Cardiac muscle cell (in vitro differentiated cells and primary cell): Measurements from ENCODE around the gene PTPN14. TPM values are rescaled to one million over a fixed set of nuclear protein-coding genes. Genes with fewer than 3 reads are reported as not detected.

Source experiments
- DNase-seq, 2 donors: peaks; one replicate each; pipeline versions ENCODE4 v3.0.0 to v3.0.0-alpha.2; 2010 to 2017; ENCODE audit warnings: low read depth in 1 of 2, low spot score in 1 of 2
- H3K27ac ChIP-seq: fragments of 200-600 bp; sonication (generic); 2 replicates; pipeline ENCODE4 v1.5.1; 2016
- H3K27me3 ChIP-seq: fragments of 200-600 bp; sonication (generic); 2 replicates; pipeline ENCODE4 v1.6.0; 2016; ENCODE audit warnings: control low read depth
- H3K36me3 ChIP-seq: fragments of 200-600 bp; sonication (generic); 2 replicates; pipeline ENCODE4 v1.5.1; 2016; ENCODE audit warnings: control low read depth
- H3K4me1 ChIP-seq: fragments of 200-600 bp; sonication (generic); 2 replicates; pipeline ENCODE4 v1.8.1; 2017; ENCODE audit warnings: low read depth, mild to moderate bottlenecking, mixed run types
- H3K4me3 ChIP-seq: fragments of 200-600 bp; sonication (generic); 2 replicates; pipeline ENCODE4 v1.5.1; 2016; ENCODE audit warnings: mild to moderate bottlenecking
- H3K9me3 ChIP-seq: fragments of 200-600 bp; sonication (generic); 2 replicates; pipeline ENCODE4 v1.5.1; 2017; ENCODE audit warnings: low read depth, mild to moderate bottlenecking, control low read depth
- polyA plus RNA-seq: library from polyadenylated mRNA; unstranded; fragments of >200 nt; fragmentation: Nextera tagmentation; extraction: Ambion mirVana; gene quantifications from 2 replicates; pipeline ENCODE4 v1.2.1, GENCODE V29; 2016
- total RNA-seq: library from RNA; depleted of rRNA; stranded (reverse); fragments of >200 nt; gene quantifications from 2 replicates; pipeline ENCODE4 v1.2.3, GENCODE V29; 2016
- TF ChIP-seq, protein P1 (sequence below): IDR thresholded peaks from 2 replicates; pipeline ENCODE4 v1.5.1; 2012; ENCODE audit warnings: low read depth, mild to moderate bottlenecking, low read length

Gene PTPN14
- total and polyA plus RNA-seq, 2 experiments from 2014 or later: 4.6 to 5.4 TPM

DNA sequence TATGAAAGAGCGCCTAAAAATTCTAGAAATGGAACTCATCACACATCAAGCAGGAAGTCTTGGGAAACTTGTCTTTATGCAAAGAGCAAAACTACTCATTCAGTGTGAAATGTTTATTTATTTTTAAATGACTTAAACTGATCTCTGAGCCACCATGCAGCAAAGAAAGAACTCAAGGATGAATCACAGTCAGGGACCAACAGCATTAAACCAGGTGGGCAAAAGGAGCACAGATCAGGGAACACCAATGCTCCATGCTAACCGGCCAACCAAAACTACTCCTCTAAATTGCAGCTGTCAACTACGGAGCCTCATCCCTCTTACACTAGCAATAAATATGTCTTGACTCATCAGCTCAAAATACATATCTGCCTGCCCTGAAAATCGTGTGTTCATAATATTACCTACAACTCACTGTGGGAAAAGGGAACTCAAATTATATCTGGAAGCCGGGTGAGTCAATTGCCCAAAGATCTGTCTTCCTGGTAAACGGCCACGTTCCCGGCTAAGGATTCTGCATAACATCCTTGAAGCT is 129.2 kb downstream of the PTPN14 start:
- peak in 1 of 2 donors; percentile 61 for DNase-seq
- Histone ChIP-seq H3K36me3 (no peaks in the 10 kb centered on the region), H3K4me3 (no peak overlapping the region), H3K4me1 (peaks cover 10% of the 10 kb centered on the region), H3K27me3 (no peaks in the 10 kb centered on the region), H3K27ac (no peak overlapping the region), H3K9me3 (no peaks in the 10 kb centered on the region)
- TF ChIP-seq, protein P1, sequence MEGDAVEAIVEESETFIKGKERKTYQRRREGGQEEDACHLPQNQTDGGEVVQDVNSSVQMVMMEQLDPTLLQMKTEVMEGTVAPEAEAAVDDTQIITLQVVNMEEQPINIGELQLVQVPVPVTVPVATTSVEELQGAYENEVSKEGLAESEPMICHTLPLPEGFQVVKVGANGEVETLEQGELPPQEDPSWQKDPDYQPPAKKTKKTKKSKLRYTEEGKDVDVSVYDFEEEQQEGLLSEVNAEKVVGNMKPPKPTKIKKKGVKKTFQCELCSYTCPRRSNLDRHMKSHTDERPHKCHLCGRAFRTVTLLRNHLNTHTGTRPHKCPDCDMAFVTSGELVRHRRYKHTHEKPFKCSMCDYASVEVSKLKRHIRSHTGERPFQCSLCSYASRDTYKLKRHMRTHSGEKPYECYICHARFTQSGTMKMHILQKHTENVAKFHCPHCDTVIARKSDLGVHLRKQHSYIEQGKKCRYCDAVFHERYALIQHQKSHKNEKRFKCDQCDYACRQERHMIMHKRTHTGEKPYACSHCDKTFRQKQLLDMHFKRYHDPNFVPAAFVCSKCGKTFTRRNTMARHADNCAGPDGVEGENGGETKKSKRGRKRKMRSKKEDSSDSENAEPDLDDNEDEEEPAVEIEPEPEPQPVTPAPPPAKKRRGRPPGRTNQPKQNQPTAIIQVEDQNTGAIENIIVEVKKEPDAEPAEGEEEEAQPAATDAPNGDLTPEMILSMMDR: no peak

DNA sequence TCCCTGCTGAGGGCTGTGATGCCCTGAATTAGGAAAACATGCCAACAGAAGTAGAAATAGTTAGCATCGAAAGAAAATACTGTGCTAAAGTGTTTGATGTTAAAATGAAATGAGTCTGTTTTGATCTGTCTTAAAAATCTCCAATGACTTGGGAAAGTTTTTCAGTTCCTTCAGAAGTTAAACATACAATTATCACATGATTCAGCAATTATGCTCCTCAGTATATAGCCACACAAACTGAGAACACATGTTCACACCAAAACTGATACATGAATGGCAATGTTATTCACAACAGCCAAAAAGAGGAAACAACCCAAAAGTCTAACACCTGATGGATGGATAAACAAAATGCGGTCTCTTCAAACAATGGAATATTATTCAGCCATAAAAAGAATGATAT is 130.6 kb downstream of the PTPN14 start:
- H3K27ac ChIP-seq: no peak overlapping the region
- TF ChIP-seq, protein P1: no peak
- H3K9me3 ChIP-seq: no peaks in the 10 kb centered on the region
- no peaks in the 10 kb centered on the region for H3K27me3 ChIP-seq
- no peak overlapping the region for H3K4me3 ChIP-seq
- no peaks in the 10 kb centered on the region for H3K36me3 ChIP-seq
- no peak for DNase-seq
- peaks cover 10% of the 10 kb centered on the region for H3K4me1 ChIP-seq

GRCh38 chr1:214420341-214420740 is 131.1 kb downstream of the PTPN14 start:
- Histone ChIP-seq H3K4me1 (peaks cover 10% of the 10 kb centered on the region), H3K36me3 (no peaks in the 10 kb centered on the region), H3K4me3 (no peak overlapping the region), H3K27me3 (no peaks in the 10 kb centered on the region), H3K27ac (no peak overlapping the region), H3K9me3 (no peaks in the 10 kb centered on the region)
- DNase-seq: no peak
- TF ChIP-seq, protein P1: no peak

DNA sequence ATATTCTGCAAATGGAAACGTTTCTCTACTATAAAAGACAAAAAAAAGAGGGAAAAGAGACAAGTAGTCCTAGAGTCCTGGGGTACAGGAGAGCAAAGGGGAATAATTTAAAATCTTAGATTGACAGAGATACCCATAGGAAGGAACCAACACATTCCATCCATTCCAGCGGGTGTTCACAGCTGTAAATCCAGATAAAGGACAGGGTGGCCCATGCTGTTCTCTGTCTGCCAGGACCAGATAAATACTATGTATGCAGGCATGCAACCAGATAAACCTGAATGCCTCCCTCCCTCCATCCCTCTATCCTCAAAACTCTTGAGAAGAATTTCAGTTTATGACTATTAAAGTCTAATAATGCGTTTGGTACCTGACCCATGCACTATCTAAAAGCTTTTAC is 131.8 kb downstream of the PTPN14 start:
- no peak for DNase-seq
- TF ChIP-seq, protein P1: no peak
- H3K4me3 ChIP-seq: no peak overlapping the region

GRCh38 chr1:214418391-214418790 is 133.0 kb downstream of the PTPN14 start:
- peak in 1 of 2 donors; percentile 34 for DNase-seq
- TF ChIP-seq, protein P1: no peak
- Histone ChIP-seq H3K27ac (no peak overlapping the region), H3K4me3 (no peak overlapping the region), H3K9me3 (no peaks in the 10 kb centered on the region), H3K4me1 (peaks cover 10% of the 10 kb centered on the region), H3K36me3 (no peaks in the 10 kb centered on the region), H3K27me3 (no peaks in the 10 kb centered on the region)

More for the DNA sequence above, 131.8 kb downstream of the PTPN14 start:
- no peaks in the 10 kb centered on the region for H3K36me3 ChIP-seq
- H3K9me3 ChIP-seq: no peaks in the 10 kb centered on the region
- no peak overlapping the region for H3K27ac ChIP-seq
- H3K27me3 ChIP-seq: no peaks in the 10 kb centered on the region
- peaks cover 10% of the 10 kb centered on the region for H3K4me1 ChIP-seq
